A549 (cell line): ENCODE results near the gene RFX1. TPM values are rescaled to one million over a fixed set of nuclear protein-coding genes. Genes with fewer than 3 reads are reported as not detected.
"Not testable (repeated sequence)": the region's sequence is repeated elsewhere in the genome, so short reads cannot be mapped to it uniquely, and the experiment has no call there.

ENCODE experiments used
- ATAC-seq, 2 experiments: fragments of 200-7000 bp in 1 of 2; fragments of >200 bp in 1 of 2; cut with Nextera tagmentation in 1 of 2; cut with Tn5 transposase in 1 of 2; 3 replicates each; pipeline versions ENCODE4 v1.8.0 to v1.9.1; 2018 to 2020; ENCODE audit warnings: mild to moderate bottlenecking in 1 of 2, moderate library complexity in 1 of 2
- CTCF ChIA-PET: fragments of 300-600 bp; sonication (Branson Sonifier 250); formaldehyde crosslinking; extraction: SDS; loops from one replicate; lab custom pipeline; 2021; ENCODE audit warnings: antibody characterized with exemption, inconsistent platforms; lab: Yijun Ruan, JAX
- POLR2A ChIA-PET: fragments of 350-600 bp; formaldehyde crosslinking; extraction: SDS; loops from one replicate; lab custom pipeline; 2021; ENCODE audit warnings: antibody characterized with exemption, inconsistent platforms; lab: Yijun Ruan, JAX
- DNase-seq, 2 experiments: peaks; one replicate each; pipeline versions ENCODE4 v3.0.0 to v3.0.0-alpha.2; 2011 to 2016; ENCODE audit warnings: low read depth in 1 of 2, low spot score in 1 of 2
- FAIRE-seq: peaks from 2 replicates; lab custom pipeline; 2011; peaks lifted over from hg19 to GRCh38; lab: Jason Lieb, UNC
- H3K27ac ChIP-seq, 2 experiments: fragments of >200 bp; sonication (Bioruptor Twin); formaldehyde crosslinking; 3 replicates each; pipeline ENCODE4 v1.5.1; 2016 to 2017
- H3K4me1 ChIP-seq: fragments of >200 bp; sonication (Bioruptor Twin); formaldehyde crosslinking; 3 replicates; pipeline ENCODE4 v1.6.1; 2016
- H3K4me2 ChIP-seq: fragments of >200 bp; sonication (Bioruptor Twin); formaldehyde crosslinking; 3 replicates; pipeline ENCODE4 v1.6.1; 2016
- H3K4me3 ChIP-seq: fragments of >200 bp; sonication (Bioruptor Twin); formaldehyde crosslinking; 3 replicates; pipeline ENCODE4 v1.5.1; 2016
- H3K9me3 ChIP-seq: fragments of >200 bp; sonication (Bioruptor Twin); formaldehyde crosslinking; 3 replicates; pipeline ENCODE4 v1.6.1; 2016
- BCL3 ChIP-seq: fragments of >200 bp; sonication (Bioruptor Twin); formaldehyde crosslinking; IDR thresholded peaks from 3 replicates; pipeline ENCODE4 v1.6.1; 2016
- CBX8 ChIP-seq: fragments of 200-600 bp; sonication (generic); IDR thresholded peaks from 2 replicates; pipeline ENCODE4 v1.6.1; 2016
- CHD4 ChIP-seq: fragments of 200-600 bp; sonication (generic); IDR thresholded peaks from 2 replicates; pipeline ENCODE4 v1.6.1; 2016; ENCODE audit warnings: antibody characterized with exemption, mild to moderate bottlenecking, borderline replicate concordance
- E2F6 ChIP-seq: IDR thresholded peaks from 2 replicates; pipeline ENCODE4 v1.6.1; 2012; ENCODE audit warnings: low read depth, borderline replicate concordance
- ESRRA ChIP-seq: fragments of 150-350 bp; IDR thresholded peaks from 2 replicates; pipeline ENCODE4 v1.6.1; 2014; ENCODE audit warnings: mild to moderate bottlenecking, low read length, borderline replicate concordance
- FOXS1 ChIP-seq: fragments of 250-450 bp; sonication (Bioruptor Pico); IDR thresholded peaks from 2 replicates; pipeline ENCODE4 v1.5.0; 2020; ENCODE audit warnings: mild to moderate bottlenecking, moderate library complexity
- HMGXB4 ChIP-seq: fragments of 250-450 bp; sonication (Bioruptor Pico); IDR thresholded peaks from 2 replicates; pipeline ENCODE4 v1.5.0; 2021; ENCODE audit warnings: mild to moderate bottlenecking, moderate library complexity, borderline replicate concordance
- MAFK ChIP-seq: fragments of 450-650 bp; IDR thresholded peaks from 2 replicates; pipeline ENCODE4 v1.6.1; 2014; ENCODE audit not compliant: partially characterized antibody
- NR3C1 ChIP-seq: fragments of >200 bp; sonication (Bioruptor Twin); formaldehyde crosslinking; IDR thresholded peaks from 3 replicates; pipeline ENCODE4 v1.6.1; 2017
- PHF8 ChIP-seq: fragments of 200-600 bp; sonication (generic); IDR thresholded peaks from 2 replicates; pipeline ENCODE4 v1.6.1; 2016; ENCODE audit warnings: low read depth, mild to moderate bottlenecking, antibody characterized with exemption, moderate library complexity, borderline replicate concordance
- POLR2AphosphoS2 ChIP-seq: conservative IDR thresholded peaks from 2 replicates; pipeline ENCODE4 v1.6.1; 2012; ENCODE audit warnings: low read length, improper control_type of control experiment, inconsistent platforms
- RCOR1 ChIP-seq: fragments of 150-350 bp; IDR thresholded peaks from 2 replicates; pipeline ENCODE4 v1.6.1; 2014; ENCODE audit warnings: antibody characterized with exemption, low read length, low read depth
- REST ChIP-seq: fragments of 200-600 bp; sonication (generic); IDR thresholded peaks from 2 replicates; pipeline ENCODE4 v1.6.1; 2016; ENCODE audit warnings: antibody characterized with exemption, mild to moderate bottlenecking, moderate library complexity
- SREBF2 ChIP-seq: fragments of 450-650 bp; IDR thresholded peaks from 2 replicates; pipeline ENCODE4 v1.6.1; 2014; ENCODE audit warnings: mild to moderate bottlenecking, moderate library complexity
- WGBS: methylation state at CpG from one replicate; pipeline ENCODE4 v1.1.6; 2017; ENCODE audit errors: missing lambda C conversion rate; 5-methylcytosine and 5-hydroxymethylcytosine counted together
- polyA plus RNA-seq, 4 experiments: library from polyadenylated mRNA; depleted of rRNA in 3 of 4; stranded (reverse); fragments of >200 nt; fragmentation: RNase III in 1 of 4; extraction: RNeasy Plus Mini Kit Qiagen cat#74134 plus additional on column Dnase treatment in 1 of 4; gene quantifications; 2 replicates in 3 of 4; 3 replicates in 1 of 4; pipeline ENCODE4 v1.2.3, GENCODE V29; 2011 to 2017

The RFX1 gene
- polyA plus RNA-seq, 2 of the 4 experiments (the other 2 are of a cell fraction): 0.57 to 5.4 TPM

GRCh38 chr19:14051980-14052379, 45.9 kb upstream of the RFX1 start:
- POLR2A ChIA-PET: no interaction called here
- FAIRE-seq (no peak), ATAC-seq (no peak), DNase-seq (no peak)
- no peaks in the 10 kb centered on the region for H3K4me1 ChIP-seq
- 0 out of 3 replicates have a peak, but pooled peaks cover 3% of the 10 kb centered on the region for H3K9me3 ChIP-seq
- no peak overlapping the region for H3K4me3 ChIP-seq
- TF ChIP-seq SREBF2 (no peak), RCOR1 (no peak), E2F6 (no peak), NR3C1 (no peak), CBX8 (no peak)
- WGBS: 40% methylated on average over 1 of the region's 9 CpGs
- no peak overlapping the region for H3K27ac ChIP-seq
- CTCF ChIA-PET: interaction anchor here (1.2 to 1.8 kb wide), 6 partner anchors 9 to 172 kb away, joined by 3 to 9 read pairs (median 6); partner anchors contain the start of genes IL27RA and PALM3
- H3K4me2 ChIP-seq: no peak overlapping the region

- H3K4me1 ChIP-seq, POLR2A ChIA-PET, H3K27ac ChIP-seq, DNase-seq, FAIRE-seq, H3K4me2 ChIP-seq, H3K4me3 ChIP-seq, H3K9me3 ChIP-seq, ATAC-seq: not testable (repeated sequence)
- 93% methylated on average over 11 of the region's 11 CpGs for WGBS
- CTCF ChIA-PET: interaction anchor here (1.1 to 4.2 kb wide), 5 partner anchors 8 to 171 kb away, joined by 3 to 33 read pairs (median 5); no protein-coding TSS in a partner anchor
Observed at GRCh38 chr19:14050961-14051360, 44.8 kb upstream of the RFX1 start.

- POLR2A ChIA-PET: no interaction called here
- DNase-seq (no peak), ATAC-seq (no peak)
- H3K9me3 ChIP-seq: 0 out of 3 replicates have a peak, but pooled peaks cover 3% of the 10 kb centered on the region
- CTCF ChIA-PET: interaction anchor here (1.1 to 4.2 kb wide), 4 partner anchors 8 to 170 kb away, joined by 3 to 33 read pairs (median 7); no protein-coding TSS in a partner anchor
- 94% methylated on average over 4 of the region's 4 CpGs for WGBS
- H3K4me1 ChIP-seq: no peaks in the 10 kb centered on the region
- no peak overlapping the region for H3K4me2 ChIP-seq
- H3K27ac ChIP-seq: no peak overlapping the region
- TF ChIP-seq REST: no peak
- no peak for TF ChIP-seq FOXS1
- TF ChIP-seq MAFK: no peak
- no peak for TF ChIP-seq HMGXB4
- TF ChIP-seq PHF8: no peak
- no peak for TF ChIP-seq POLR2AphosphoS2
- TF ChIP-seq CHD4: no peak
- TF ChIP-seq ESRRA: no peak
- TF ChIP-seq BCL3: no peak
- no peak for TF ChIP-seq E2F6
- TF ChIP-seq, all 56 proteins: peak for 0
- FAIRE-seq: no peak
- H3K4me3 ChIP-seq: no peak overlapping the region
Observed at GRCh38 chr19:14050512-14050911, 44.4 kb upstream of the RFX1 start.
